Neutrophil (primary cell): ENCODE data around the gene TRPT1.
A peak's percentile ranks its signal among the peaks of the same experiment; 100 is the strongest.

ENCODE experiments used
- H3K27ac ChIP-seq: fragments of 200-600 bp; sonication (generic); 2 replicates; pipeline ENCODE4 v1.5.1; 2016; ENCODE audit warnings: mild to moderate bottlenecking, moderate library complexity
- H3K27me3 ChIP-seq: fragments of 200-600 bp; sonication (generic); 2 replicates; pipeline ENCODE4 v1.6.0; 2016; ENCODE audit warnings: mild to moderate bottlenecking
- H3K36me3 ChIP-seq: fragments of 200-600 bp; sonication (generic); 2 replicates; pipeline ENCODE4 v1.5.1; 2017
- H3K4me1 ChIP-seq, 2 experiments: fragments of 200-600 bp in 1 of 2; sonication (generic) in 1 of 2; 1 replicate in 1 of 2; 2 replicates in 1 of 2; pipeline versions ENCODE4 v1.5.1 to v1.6.1; 2013 to 2016; ENCODE audit warnings: low read depth in 1 of 2, low read length in 1 of 2, mild to moderate bottlenecking in 1 of 2, moderate library complexity in 1 of 2; ENCODE audit not compliant: control insufficient read depth in 1 of 2, insufficient read depth in 1 of 2
- H3K4me3 ChIP-seq, 2 experiments: fragments of 200-600 bp in 1 of 2; sonication (generic) in 1 of 2; 1 replicate in 1 of 2; 2 replicates in 1 of 2; pipeline ENCODE4 v1.5.1; 2013 to 2016; ENCODE audit warnings: low read depth in 1 of 2, low read length in 1 of 2, mild to moderate bottlenecking in 1 of 2, moderate library complexity in 1 of 2
- H3K9me3 ChIP-seq: fragments of 200-600 bp; sonication (generic); 2 replicates; pipeline ENCODE4 v1.5.1; 2016
- TF ChIP-seq, protein P1 (sequence below): fragments of 200-600 bp; sonication (generic); IDR thresholded peaks from 2 replicates; pipeline ENCODE4 v1.5.1; 2016; ENCODE audit warnings: antibody characterized with exemption

Gene TRPT1

DNA sequence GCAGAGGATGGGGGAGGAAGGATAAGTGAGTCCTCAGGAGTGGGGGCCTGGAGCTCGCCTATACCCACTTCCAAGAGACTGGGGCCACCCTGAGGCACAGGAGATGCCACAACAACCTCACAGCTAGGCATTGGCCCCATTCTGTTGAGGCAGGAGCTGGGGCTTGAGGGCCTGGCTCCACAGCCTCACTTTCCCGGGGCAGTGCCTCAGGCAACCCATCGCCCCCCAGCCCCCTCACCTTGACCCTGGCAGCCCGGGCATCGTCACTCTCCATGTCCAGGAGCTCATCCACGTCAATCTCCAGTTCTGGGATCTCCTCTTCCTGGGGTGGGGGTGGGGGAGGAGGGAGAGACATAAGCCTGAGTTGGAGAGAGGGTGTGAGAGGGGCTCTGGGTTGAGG is 19.0 kb upstream of the TRPT1 start:
- peaks cover 48 to 60% of the 10 kb centered on the region in 2 experiments for H3K4me1 ChIP-seq

DNA sequence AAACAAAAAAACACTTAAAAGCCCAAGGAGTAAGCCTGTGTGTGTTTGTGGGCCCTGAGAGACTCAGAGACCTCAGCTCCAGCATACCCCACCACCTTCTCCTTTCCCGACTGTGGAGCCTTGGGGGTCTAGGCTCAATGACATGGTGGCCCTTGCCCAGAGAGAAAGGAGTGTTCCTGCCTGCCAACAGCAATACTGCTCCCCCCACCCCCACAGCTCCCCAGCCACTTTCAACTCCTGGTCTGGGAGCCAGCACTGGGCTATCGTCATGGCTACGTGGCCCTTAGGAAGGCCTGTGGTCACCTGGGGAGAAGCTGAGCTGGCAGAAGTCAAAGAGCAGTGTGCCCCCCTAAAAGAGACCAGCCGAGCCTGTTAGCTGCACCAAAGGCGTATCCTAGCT is 18.1 kb upstream of the TRPT1 start:
- no peak overlapping the region for H3K27ac ChIP-seq
- no peak overlapping the region for H3K4me3 ChIP-seq
- no peaks in the 10 kb centered on the region for H3K36me3 ChIP-seq
- H3K9me3 ChIP-seq = no peaks in the 10 kb centered on the region
- TF ChIP-seq, protein P1, sequence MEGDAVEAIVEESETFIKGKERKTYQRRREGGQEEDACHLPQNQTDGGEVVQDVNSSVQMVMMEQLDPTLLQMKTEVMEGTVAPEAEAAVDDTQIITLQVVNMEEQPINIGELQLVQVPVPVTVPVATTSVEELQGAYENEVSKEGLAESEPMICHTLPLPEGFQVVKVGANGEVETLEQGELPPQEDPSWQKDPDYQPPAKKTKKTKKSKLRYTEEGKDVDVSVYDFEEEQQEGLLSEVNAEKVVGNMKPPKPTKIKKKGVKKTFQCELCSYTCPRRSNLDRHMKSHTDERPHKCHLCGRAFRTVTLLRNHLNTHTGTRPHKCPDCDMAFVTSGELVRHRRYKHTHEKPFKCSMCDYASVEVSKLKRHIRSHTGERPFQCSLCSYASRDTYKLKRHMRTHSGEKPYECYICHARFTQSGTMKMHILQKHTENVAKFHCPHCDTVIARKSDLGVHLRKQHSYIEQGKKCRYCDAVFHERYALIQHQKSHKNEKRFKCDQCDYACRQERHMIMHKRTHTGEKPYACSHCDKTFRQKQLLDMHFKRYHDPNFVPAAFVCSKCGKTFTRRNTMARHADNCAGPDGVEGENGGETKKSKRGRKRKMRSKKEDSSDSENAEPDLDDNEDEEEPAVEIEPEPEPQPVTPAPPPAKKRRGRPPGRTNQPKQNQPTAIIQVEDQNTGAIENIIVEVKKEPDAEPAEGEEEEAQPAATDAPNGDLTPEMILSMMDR = no peak
- H3K27me3 ChIP-seq = peaks cover 10% of the 10 kb centered on the region
- H3K4me1 ChIP-seq = peaks cover 57 to 68% of the 10 kb centered on the region in 2 experiments

More for the DNA sequence above, 19.0 kb upstream of the TRPT1 start:
- Histone ChIP-seq H3K4me3 (no peak overlapping the region), H3K36me3 (no peaks in the 10 kb centered on the region), H3K9me3 (no peaks in the 10 kb centered on the region), H3K27me3 (peaks cover 10% of the 10 kb centered on the region), H3K27ac (no peak overlapping the region)
- TF ChIP-seq, protein P1 = no peak

DNA sequence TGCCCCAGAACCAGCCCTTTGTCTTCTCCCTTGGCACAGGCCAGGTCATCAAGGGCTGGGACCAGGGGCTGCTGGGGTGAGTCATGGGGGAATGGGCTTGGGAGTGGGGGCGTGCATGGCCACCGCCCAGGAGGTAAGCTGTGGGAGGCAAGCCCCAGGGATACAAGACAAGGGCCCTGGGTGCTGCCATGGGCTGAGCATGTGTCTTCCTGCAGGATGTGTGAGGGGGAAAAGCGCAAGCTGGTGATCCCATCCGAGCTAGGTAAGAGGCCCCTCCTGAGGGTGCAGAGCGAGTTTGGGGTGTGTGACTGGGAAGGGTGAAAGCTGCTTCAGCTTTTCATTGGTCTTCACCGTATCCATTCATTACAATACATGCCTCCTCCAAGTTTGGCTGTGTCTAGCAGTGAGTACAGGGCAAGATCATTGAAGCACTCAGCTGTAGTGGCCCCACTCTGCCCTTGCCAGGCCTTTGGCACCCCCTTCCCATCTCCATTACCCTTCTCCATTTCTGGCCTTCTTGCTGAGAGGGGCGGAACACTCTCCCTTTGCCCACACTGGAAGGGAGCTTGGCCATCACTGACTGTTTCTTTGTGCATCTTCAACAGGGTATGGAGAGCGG is 17.4 kb upstream of the TRPT1 start:
- H3K4me1 ChIP-seq = peaks cover 64 to 76% of the 10 kb centered on the region in 2 experiments
- H3K4me3 ChIP-seq = no peak overlapping the region
- no peaks in the 10 kb centered on the region for H3K9me3 ChIP-seq
- peak overlapping the region; percentile 10 for H3K27ac ChIP-seq
- H3K27me3 ChIP-seq = peaks cover 10% of the 10 kb centered on the region
- no peaks in the 10 kb centered on the region for H3K36me3 ChIP-seq
- TF ChIP-seq, protein P1 = no peak

DNA sequence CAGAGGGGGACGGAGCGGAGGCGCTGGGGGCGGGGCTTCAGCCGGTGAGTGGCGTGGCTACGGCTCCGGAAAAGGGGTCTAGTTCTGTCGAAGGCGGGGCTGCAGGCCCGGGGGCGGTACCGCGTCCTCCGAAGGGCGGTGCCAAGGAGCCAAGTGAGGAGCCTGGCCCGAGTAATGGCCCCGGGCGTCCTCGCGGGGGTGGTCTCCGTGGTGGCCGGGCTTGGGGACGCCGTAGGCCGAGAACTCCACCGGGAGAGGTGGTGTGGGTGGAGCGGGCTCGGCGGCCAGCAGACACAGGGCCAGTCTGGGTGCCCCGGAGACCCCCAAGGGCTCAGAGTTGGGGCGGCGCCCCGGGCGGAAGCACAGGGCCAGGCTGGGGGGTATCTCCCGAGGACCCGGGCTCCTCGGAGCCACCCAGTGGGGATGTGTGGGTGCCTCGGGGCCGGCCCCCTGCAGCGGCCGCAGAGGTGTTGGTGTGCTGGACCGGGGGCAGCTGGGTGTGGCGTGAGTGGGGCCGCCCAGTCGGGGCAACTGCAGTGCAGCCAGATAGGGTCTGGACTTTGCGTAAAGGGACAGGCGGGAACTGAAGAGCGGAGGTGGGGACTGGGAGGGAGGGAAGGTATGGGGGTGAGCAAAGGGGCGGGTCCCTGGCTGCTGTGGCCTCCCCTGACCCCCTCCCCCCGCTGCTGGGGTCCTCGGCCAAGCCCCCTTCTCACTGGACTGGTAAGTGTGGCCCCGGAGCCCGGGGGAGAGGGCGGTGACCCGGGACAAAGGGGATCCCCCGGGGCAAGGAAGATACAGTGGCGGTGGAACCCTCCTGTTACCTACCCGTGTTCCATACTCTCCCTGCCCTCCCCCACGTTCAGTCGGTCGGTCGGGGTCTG is 15.7 kb upstream of the TRPT1 start:
- Histone ChIP-seq H3K27me3 (peaks cover 7% of the 10 kb centered on the region), H3K4me1 (peaks cover 67 to 76% of the 10 kb centered on the region in 2 experiments), H3K4me3 (peak overlapping the region; percentile 89 to 95), H3K9me3 (no peaks in the 10 kb centered on the region), H3K27ac (peak overlapping the region; percentile 96), H3K36me3 (no peaks in the 10 kb centered on the region)
- TF ChIP-seq, protein P1 = no peak

DNA sequence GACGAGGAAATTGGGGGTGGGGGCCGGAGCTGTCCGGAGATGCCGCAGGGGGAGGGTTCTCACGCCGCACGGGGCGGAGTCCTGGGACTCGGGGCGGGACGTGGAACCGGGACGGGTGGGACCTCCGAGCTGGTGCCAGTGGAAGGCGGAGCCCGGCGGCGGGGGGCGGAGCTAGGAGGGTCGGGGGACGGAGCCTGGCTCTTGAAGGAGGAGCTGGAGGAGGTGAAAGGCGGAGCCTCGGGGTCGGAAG is 15.2 kb upstream of the TRPT1 start:
- TF ChIP-seq, protein P1 = no peak
- peaks cover 6% of the 10 kb centered on the region for H3K27me3 ChIP-seq
- H3K36me3 ChIP-seq = no peaks in the 10 kb centered on the region
- H3K4me3 ChIP-seq = peak overlapping the region; percentile 89 to 95
- peaks cover 65 to 73% of the 10 kb centered on the region in 2 experiments for H3K4me1 ChIP-seq
- no peaks in the 10 kb centered on the region for H3K9me3 ChIP-seq
- peak overlapping the region; percentile 96 for H3K27ac ChIP-seq
